Smooth muscle cell (in vitro differentiated cells): ENCODE measurements around the gene SIGLEC8. TPM values are rescaled to one million over a fixed set of nuclear protein-coding genes. Genes with fewer than 3 reads are reported as not detected.

ENCODE experiments used
- DNase-seq: peaks from one replicate; lab custom pipeline; 2025; ENCODE audit not compliant: unreplicated experiment; lab: John Stamatoyannopoulos, UW
- H2AFZ ChIP-seq: fragments of 200-600 bp; sonication (generic); 2 replicates; pipeline ENCODE4 v1.6.0; 2016; ENCODE audit warnings: antibody characterized with exemption, low read depth, mild to moderate bottlenecking
- H3F3A ChIP-seq: fragments of 200-600 bp; sonication (generic); 2 replicates; pipeline ENCODE4 v1.6.0; 2017; ENCODE audit warnings: antibody characterized with exemption, low read depth
- H3K27ac ChIP-seq: fragments of 200-600 bp; sonication (generic); 2 replicates; pipeline ENCODE4 v1.5.1; 2016; ENCODE audit warnings: low read depth, mild to moderate bottlenecking
- H3K27me3 ChIP-seq: fragments of 200-600 bp; sonication (generic); 2 replicates; pipeline ENCODE4 v1.6.1; 2016; ENCODE audit warnings: low read depth, mild to moderate bottlenecking
- H3K36me3 ChIP-seq: fragments of 200-600 bp; sonication (generic); 2 replicates; pipeline ENCODE4 v1.5.1; 2016; ENCODE audit warnings: low read depth
- H3K4me1 ChIP-seq: fragments of 200-600 bp; sonication (generic); 2 replicates; pipeline ENCODE4 v1.5.1; 2016; ENCODE audit warnings: low read depth
- H3K4me2 ChIP-seq: fragments of 200-600 bp; sonication (generic); 2 replicates; pipeline ENCODE4 v1.6.0; 2016; ENCODE audit warnings: mild to moderate bottlenecking
- H3K4me3 ChIP-seq: fragments of 200-600 bp; sonication (generic); 2 replicates; pipeline ENCODE4 v1.5.1; 2016; ENCODE audit warnings: mild to moderate bottlenecking
- H3K79me2 ChIP-seq: fragments of 200-600 bp; sonication (generic); 2 replicates; pipeline ENCODE4 v1.6.0; 2016; ENCODE audit warnings: low read depth, mild to moderate bottlenecking
- H3K9ac ChIP-seq: fragments of 200-600 bp; sonication (generic); 2 replicates; pipeline ENCODE4 v1.6.0; 2016; ENCODE audit warnings: low read depth
- H3K9me3 ChIP-seq: fragments of 200-600 bp; sonication (generic); replicated peaks from 2 replicates; pipeline ENCODE4 v1.5.1; 2016; ENCODE audit warnings: low read depth
- H4K20me1 ChIP-seq: fragments of 200-600 bp; sonication (generic); 2 replicates; pipeline ENCODE4 v1.6.0; 2016; ENCODE audit warnings: low read depth
- WGBS: methylation state at CpG from one replicate; pipeline ENCODE4 v1.1.7; 2016; ENCODE audit warnings: low lambda C conversion rate; 5-methylcytosine and 5-hydroxymethylcytosine counted together
- polyA plus RNA-seq: library from polyadenylated mRNA; unstranded; fragments of >200 nt; fragmentation: Nextera tagmentation; extraction: Ambion mirVana; gene quantifications from 2 replicates; pipeline ENCODE4 v1.2.1, GENCODE V29; 2016
- total RNA-seq: library from RNA; depleted of rRNA; stranded (reverse); fragments of >200 nt; gene quantifications from 2 replicates; pipeline ENCODE4 v1.2.3, GENCODE V29; 2014
- TF ChIP-seq, protein P1 (sequence below): fragments of 200-600 bp; sonication (generic); IDR thresholded peaks from 2 replicates; pipeline ENCODE4 v1.5.1; 2017; ENCODE audit warnings: borderline replicate concordance, mild to moderate bottlenecking, antibody characterized with exemption; ENCODE audit not compliant: insufficient read depth, poor library complexity, severe bottlenecking

SIGLEC8 gene
- total and polyA plus RNA-seq, 2 experiments from 2014 or later: not detected

DNA sequence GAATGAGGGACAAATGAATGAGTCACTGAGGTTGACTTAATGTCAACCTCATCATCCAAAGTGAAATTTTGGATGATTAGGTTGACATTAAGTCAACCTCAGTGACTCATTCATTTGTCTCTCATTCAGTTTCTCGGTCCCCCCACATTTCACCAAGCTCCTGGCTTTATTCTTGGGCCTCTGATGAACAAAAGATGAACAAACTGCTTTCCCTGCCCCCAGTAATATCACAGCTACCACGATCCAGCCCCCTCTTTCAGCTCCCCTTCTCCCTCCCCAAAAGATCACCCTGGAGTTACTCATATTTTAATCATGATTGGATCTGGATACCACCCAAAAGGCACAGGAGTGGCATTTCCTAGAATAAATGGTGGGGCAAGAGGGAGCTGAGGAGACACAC lies 30.9 kb upstream of the SIGLEC8 start:
- no peak for DNase-seq
- TF ChIP-seq, protein P1, sequence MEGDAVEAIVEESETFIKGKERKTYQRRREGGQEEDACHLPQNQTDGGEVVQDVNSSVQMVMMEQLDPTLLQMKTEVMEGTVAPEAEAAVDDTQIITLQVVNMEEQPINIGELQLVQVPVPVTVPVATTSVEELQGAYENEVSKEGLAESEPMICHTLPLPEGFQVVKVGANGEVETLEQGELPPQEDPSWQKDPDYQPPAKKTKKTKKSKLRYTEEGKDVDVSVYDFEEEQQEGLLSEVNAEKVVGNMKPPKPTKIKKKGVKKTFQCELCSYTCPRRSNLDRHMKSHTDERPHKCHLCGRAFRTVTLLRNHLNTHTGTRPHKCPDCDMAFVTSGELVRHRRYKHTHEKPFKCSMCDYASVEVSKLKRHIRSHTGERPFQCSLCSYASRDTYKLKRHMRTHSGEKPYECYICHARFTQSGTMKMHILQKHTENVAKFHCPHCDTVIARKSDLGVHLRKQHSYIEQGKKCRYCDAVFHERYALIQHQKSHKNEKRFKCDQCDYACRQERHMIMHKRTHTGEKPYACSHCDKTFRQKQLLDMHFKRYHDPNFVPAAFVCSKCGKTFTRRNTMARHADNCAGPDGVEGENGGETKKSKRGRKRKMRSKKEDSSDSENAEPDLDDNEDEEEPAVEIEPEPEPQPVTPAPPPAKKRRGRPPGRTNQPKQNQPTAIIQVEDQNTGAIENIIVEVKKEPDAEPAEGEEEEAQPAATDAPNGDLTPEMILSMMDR: no peak
- no peaks in the 10 kb centered on the region for H3K36me3 ChIP-seq
- H3K27me3 ChIP-seq: no peaks in the 10 kb centered on the region
- 47% methylated on average over 2 of the region's 2 CpGs for WGBS
- H3K9ac ChIP-seq: no peak overlapping the region
- no peaks in the 10 kb centered on the region for H3K9me3 ChIP-seq
- no peak overlapping the region for H3K4me2 ChIP-seq
- no peaks in the 10 kb centered on the region for H3K79me2 ChIP-seq
- H3F3A ChIP-seq: no peaks in the 10 kb centered on the region
- no peak overlapping the region for H3K4me3 ChIP-seq
- H3K27ac ChIP-seq: no peak overlapping the region
- no peaks in the 10 kb centered on the region for H4K20me1 ChIP-seq
- H3K4me1 ChIP-seq: no peaks in the 10 kb centered on the region
- no peak overlapping the region for H2AFZ ChIP-seq

DNA sequence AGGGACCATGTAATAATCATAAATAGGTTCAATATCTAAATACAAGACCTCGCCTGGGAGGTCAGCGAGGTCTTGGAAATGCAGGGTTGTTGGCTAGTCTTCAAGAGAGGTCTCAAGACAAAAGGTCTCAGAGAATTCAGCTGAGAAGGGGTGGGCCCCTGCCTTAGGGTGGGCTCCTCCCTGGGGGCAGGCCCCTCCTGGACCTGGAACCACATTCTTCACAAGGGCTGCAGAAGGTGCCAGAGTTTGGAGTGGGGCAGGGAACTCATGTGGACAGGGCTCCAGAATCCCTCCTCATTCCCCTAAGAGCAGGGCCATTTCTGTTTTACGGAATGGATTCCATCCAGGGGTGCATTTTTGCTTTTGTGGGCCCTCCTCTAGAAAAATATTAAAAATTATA lies 30.2 kb upstream of the SIGLEC8 start:
- no peak overlapping the region for H3K27ac ChIP-seq
- DNase-seq: no peak
- no peaks in the 10 kb centered on the region for H3K9me3 ChIP-seq
- H2AFZ ChIP-seq: no peak overlapping the region
- H3K4me1 ChIP-seq: no peaks in the 10 kb centered on the region
- H3K79me2 ChIP-seq: no peaks in the 10 kb centered on the region
- H3K9ac ChIP-seq: no peak overlapping the region
- 51% methylated on average over 3 of the region's 3 CpGs for WGBS
- no peaks in the 10 kb centered on the region for H4K20me1 ChIP-seq
- H3K36me3 ChIP-seq: no peaks in the 10 kb centered on the region
- no peaks in the 10 kb centered on the region for H3K27me3 ChIP-seq
- no peak overlapping the region for H3K4me3 ChIP-seq
- TF ChIP-seq, protein P1: no peak
- H3K4me2 ChIP-seq: no peak overlapping the region
- no peaks in the 10 kb centered on the region for H3F3A ChIP-seq

DNA sequence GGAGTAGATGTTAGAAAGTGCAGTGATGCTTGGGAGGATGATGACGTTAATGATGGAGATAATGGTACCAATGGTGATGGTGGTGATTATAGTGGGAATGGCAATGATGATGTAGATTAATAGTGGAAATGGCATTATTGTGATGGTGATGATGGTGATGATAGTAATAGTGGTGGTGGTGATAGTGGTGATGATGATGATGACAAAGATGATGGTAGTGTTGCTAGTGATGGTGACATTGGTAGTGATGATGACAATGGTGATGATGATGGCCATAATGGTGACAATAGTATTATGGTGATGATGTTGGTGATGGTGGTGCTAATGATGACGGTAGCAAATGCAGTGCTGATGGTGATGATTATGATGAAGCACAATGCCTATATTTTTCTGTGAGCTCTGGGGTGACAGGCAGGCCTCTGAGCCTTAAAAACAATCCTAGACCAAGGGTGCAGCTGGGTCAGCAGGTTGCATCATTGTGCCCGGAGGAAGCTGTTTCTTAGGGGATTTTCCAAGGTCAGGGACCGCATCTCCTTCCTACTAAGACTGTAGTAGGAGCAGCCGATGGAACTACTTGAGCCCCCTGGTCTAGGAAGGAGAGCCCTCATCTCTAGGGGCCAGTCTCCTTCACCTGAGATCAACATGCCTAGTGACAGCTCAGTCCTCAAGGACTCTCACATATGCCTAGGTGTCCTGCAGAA lies 27.9 kb upstream of the SIGLEC8 start:
- H3F3A ChIP-seq: no peaks in the 10 kb centered on the region
- DNase-seq: no peak
- H3K79me2 ChIP-seq: no peaks in the 10 kb centered on the region
- H3K4me1 ChIP-seq: no peaks in the 10 kb centered on the region
- WGBS: 75% methylated on average over 5 of the region's 5 CpGs
- no peaks in the 10 kb centered on the region for H3K9me3 ChIP-seq
- H3K4me2 ChIP-seq: no peak overlapping the region
- H3K27ac ChIP-seq: no peak overlapping the region
- no peak overlapping the region for H2AFZ ChIP-seq
- no peaks in the 10 kb centered on the region for H4K20me1 ChIP-seq
- TF ChIP-seq, protein P1: no peak
- no peak overlapping the region for H3K9ac ChIP-seq
- no peaks in the 10 kb centered on the region for H3K27me3 ChIP-seq
- H3K4me3 ChIP-seq: no peak overlapping the region
- H3K36me3 ChIP-seq: no peaks in the 10 kb centered on the region

DNA sequence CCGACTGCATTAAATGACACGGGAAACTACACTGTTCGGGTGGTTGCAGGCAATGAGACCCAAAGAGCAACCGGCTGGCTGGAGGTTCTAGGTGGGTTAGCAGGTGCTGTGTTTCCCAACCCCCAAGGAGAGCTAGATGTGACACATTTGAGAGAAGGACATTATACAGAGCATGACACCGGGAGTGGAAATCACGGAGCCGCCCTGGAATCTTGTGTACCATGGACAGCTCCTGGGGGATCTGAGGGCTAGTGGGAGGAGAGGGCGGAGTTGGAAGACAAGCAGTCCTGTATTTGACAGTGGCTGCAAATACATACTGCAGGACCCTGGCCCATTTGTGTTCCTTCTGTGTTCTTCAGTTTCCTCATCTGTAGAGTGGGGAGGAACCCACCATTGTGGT lies 22.3 kb upstream of the SIGLEC8 start:
- Histone ChIP-seq H3K36me3 (no peaks in the 10 kb centered on the region), H3K9ac (no peak overlapping the region), H3K27me3 (no peaks in the 10 kb centered on the region), H3K27ac (no peak overlapping the region), H2AFZ (no peak overlapping the region), H3K4me2 (no peak overlapping the region), H4K20me1 (no peaks in the 10 kb centered on the region), H3F3A (no peaks in the 10 kb centered on the region), H3K4me3 (no peak overlapping the region), H3K9me3 (no peaks in the 10 kb centered on the region), H3K4me1 (no peaks in the 10 kb centered on the region), H3K79me2 (no peaks in the 10 kb centered on the region)
- no peak for DNase-seq
- TF ChIP-seq, protein P1: no peak
- 79% methylated on average over 8 of the region's 8 CpGs for WGBS
